MCF 10A (cell line): ENCODE results near the gene IMMP2L. TPM values are rescaled to one million over a fixed set of nuclear protein-coding genes. Genes with fewer than 3 reads are reported as not detected.
A peak's percentile ranks its signal among the peaks of the same experiment; 100 is the strongest.
"Not testable (repeated sequence)": the region's sequence is repeated elsewhere in the genome, so short reads cannot be mapped to it uniquely, and the experiment has no call there.

Experiments
- Bru-seq: library from RNA; stranded (reverse); fragments of 400-500 nt; gene quantifications from one replicate; lab custom pipeline; 2021; lab: Mats Ljungman, UMichigan
- BruChase-seq, 2 experiments: library from RNA; stranded (reverse); fragments of 400-500 nt; gene quantifications; one replicate each; lab custom pipeline; 2021; lab: Mats Ljungman, UMichigan
- BruUV-seq: library from RNA; stranded (reverse); fragments of 400-500 nt; replicated peaks from 2 replicates; lab custom pipeline; 2021; lab: Mats Ljungman, UMichigan
- CTCF ChIA-PET: fragments of 300-600 bp; sonication (Branson Sonifier 250); formaldehyde crosslinking; extraction: SDS; loops from one replicate; lab custom pipeline; 2021; ENCODE audit warnings: antibody characterized with exemption, inconsistent platforms; lab: Yijun Ruan, JAX
- POLR2A ChIA-PET: fragments of 300-600, 350-650 bp; sonication (Branson Sonifier 250); formaldehyde crosslinking; extraction: SDS; loops from one replicate; lab custom pipeline; 2020; ENCODE audit warnings: antibody characterized with exemption, inconsistent platforms; lab: Yijun Ruan, JAX
- DNase-seq: peaks from one replicate; pipeline ENCODE4 v3.0.0-alpha.2; 2018; ENCODE audit not compliant: unreplicated experiment
- H3K27ac Mint-ChIP-seq: one replicate; pipeline ENCODE4 v1.8.0; 2022; ENCODE audit warnings: mild to moderate bottlenecking, low read depth, mixed read lengths; ENCODE audit not compliant: unreplicated experiment
- H3K27me3 Mint-ChIP-seq: one replicate; pipeline ENCODE4 v1.8.0; 2022; ENCODE audit warnings: mixed read lengths; ENCODE audit not compliant: insufficient read depth, unreplicated experiment
- H3K36me3 Mint-ChIP-seq: one replicate; pipeline ENCODE4 v1.8.0; 2022; ENCODE audit warnings: mild to moderate bottlenecking, moderate library complexity, mixed read lengths; ENCODE audit not compliant: insufficient read depth, unreplicated experiment
- H3K4me1 Mint-ChIP-seq: one replicate; pipeline ENCODE4 v1.8.0; 2022; ENCODE audit warnings: mixed read lengths; ENCODE audit not compliant: insufficient read depth, unreplicated experiment
- H3K4me3 Mint-ChIP-seq: one replicate; pipeline ENCODE4 v1.8.0; 2022; ENCODE audit warnings: mild to moderate bottlenecking, moderate library complexity, mixed read lengths; ENCODE audit not compliant: unreplicated experiment
- H3K9me3 Mint-ChIP-seq: one replicate; pipeline ENCODE4 v1.8.0; 2022; ENCODE audit warnings: mixed read lengths; ENCODE audit not compliant: unreplicated experiment
- intact Hi-C: fragments of 100-400 bp; cut with micrococcal nuclease; formaldehyde crosslinking; loops from 2 replicates; pipeline ENCODE4 v1.14.1; 2022
- long read RNA-seq: library from polyadenylated mRNA; stranded (forward); transcript quantifications from one replicate; pipeline ENCODE4 v2.0.0, GENCODE V29; 2022
- total RNA-seq: library from RNA; stranded (reverse); gene quantifications from 2 replicates; pipeline ENCODE4 v1.2.3, GENCODE V29; 2022
- TF ChIP-seq, protein P1 (sequence below): fragments of 200-600 bp; IDR thresholded peaks from one replicate; pipeline ENCODE4 v1.8.0; 2022; ENCODE audit warnings: antibody characterized with exemption, mild to moderate bottlenecking; ENCODE audit not compliant: unreplicated experiment

Gene IMMP2L
- 23.7 and 28.1 TPM in 2 replicates for total RNA-seq
- Bru-seq, nascent RNA: percentile 71 among the genes with signal in this experiment
- BruChase-seq, experiment 1, labeled RNA remaining after a 6-hour chase: percentile 78 among the genes with signal in this experiment
- percentile 85 among the genes with signal in this experiment for BruChase-seq, experiment 2, labeled RNA remaining after a 2-hour chase
- long read RNA-seq, partial matches to known transcripts: 1 of 8 reads
- long read RNA-seq, other reads (novel, unspliced or antisense): 7 of 8 reads

- no peaks in the 10 kb centered on the region for H3K27me3 Mint-ChIP-seq
- CTCF ChIA-PET: interaction anchor here (0.6 to 1.1 kb wide), 2 partner anchors 21 to 766 kb away, joined by 3 read pairs; no protein-coding TSS in a partner anchor
- H3K4me3 Mint-ChIP-seq: peak within 1 kb of the TSS; percentile 85
- TF ChIP-seq, protein P1, sequence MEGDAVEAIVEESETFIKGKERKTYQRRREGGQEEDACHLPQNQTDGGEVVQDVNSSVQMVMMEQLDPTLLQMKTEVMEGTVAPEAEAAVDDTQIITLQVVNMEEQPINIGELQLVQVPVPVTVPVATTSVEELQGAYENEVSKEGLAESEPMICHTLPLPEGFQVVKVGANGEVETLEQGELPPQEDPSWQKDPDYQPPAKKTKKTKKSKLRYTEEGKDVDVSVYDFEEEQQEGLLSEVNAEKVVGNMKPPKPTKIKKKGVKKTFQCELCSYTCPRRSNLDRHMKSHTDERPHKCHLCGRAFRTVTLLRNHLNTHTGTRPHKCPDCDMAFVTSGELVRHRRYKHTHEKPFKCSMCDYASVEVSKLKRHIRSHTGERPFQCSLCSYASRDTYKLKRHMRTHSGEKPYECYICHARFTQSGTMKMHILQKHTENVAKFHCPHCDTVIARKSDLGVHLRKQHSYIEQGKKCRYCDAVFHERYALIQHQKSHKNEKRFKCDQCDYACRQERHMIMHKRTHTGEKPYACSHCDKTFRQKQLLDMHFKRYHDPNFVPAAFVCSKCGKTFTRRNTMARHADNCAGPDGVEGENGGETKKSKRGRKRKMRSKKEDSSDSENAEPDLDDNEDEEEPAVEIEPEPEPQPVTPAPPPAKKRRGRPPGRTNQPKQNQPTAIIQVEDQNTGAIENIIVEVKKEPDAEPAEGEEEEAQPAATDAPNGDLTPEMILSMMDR: no peak
- peak within 1 kb of the TSS; percentile 93 for H3K27ac Mint-ChIP-seq
- intact Hi-C loops: no loop called here
- no peaks in the 10 kb centered on the region for H3K9me3 Mint-ChIP-seq
- peak; percentile 87 for DNase-seq
- POLR2A ChIA-PET: interaction anchor here (0.5 to 2.8 kb wide), 10 partner anchors 18 to 1853 kb away, joined by 3 to 8 read pairs (median 4); no protein-coding TSS in a partner anchor
- BruUV-seq: no TSS peak
- H3K36me3 Mint-ChIP-seq: peaks cover 7% of the 10 kb centered on the region
- H3K4me1 Mint-ChIP-seq: peaks cover 12% of the 10 kb centered on the region
Observed at GRCh38 chr7:111561904-111562732, at the start of gene IMMP2L. TSS of gene IMMP2L (minus strand) at chr7:111562492.

GRCh38 chr7:111609483-111610254 lies 47.4 kb upstream of the IMMP2L start:
- H3K36me3 Mint-ChIP-seq, CTCF ChIA-PET, H3K9me3 Mint-ChIP-seq, POLR2A ChIA-PET, H3K4me1 Mint-ChIP-seq, H3K4me3 Mint-ChIP-seq, H3K27me3 Mint-ChIP-seq, BruUV-seq, DNase-seq, intact Hi-C loops, H3K27ac Mint-ChIP-seq: not testable (repeated sequence)

DNA sequence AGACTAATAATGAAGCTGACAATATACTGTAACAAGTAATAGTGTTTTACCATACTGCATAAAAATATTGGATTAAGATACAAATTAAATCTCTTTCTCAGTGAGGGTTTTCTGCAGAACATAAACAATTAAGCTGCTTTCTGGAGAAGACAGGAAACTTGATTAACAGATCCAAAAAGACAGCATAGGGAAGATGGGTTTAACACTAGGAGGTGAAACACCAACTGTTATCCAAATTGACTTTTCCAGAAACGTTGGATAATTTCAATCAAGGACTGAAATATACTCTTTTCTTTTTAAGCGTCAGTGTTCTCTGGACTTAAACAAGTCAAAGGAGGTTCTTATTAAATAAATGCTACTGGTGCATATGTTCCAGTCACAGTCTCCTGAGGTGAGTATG lies 45.3 kb upstream of the IMMP2L start:
- Mint-ChIP-seq H3K27me3 (no peaks in the 10 kb centered on the region), H3K27ac (no peak overlapping the region), H3K4me3 (no peak overlapping the region), H3K9me3 (no peaks in the 10 kb centered on the region), H3K36me3 (no peaks in the 10 kb centered on the region), H3K4me1 (no peaks in the 10 kb centered on the region)
- POLR2A ChIA-PET: interaction anchor here (0.6 kb wide), 1 partner anchor 94 kb away, joined by 3 read pairs; no protein-coding TSS in a partner anchor
- no TSS peak for BruUV-seq
- TF ChIP-seq, protein P1: no peak
- intact Hi-C loops: no loop called here
- CTCF ChIA-PET: no interaction called here
- no peak for DNase-seq

DNA sequence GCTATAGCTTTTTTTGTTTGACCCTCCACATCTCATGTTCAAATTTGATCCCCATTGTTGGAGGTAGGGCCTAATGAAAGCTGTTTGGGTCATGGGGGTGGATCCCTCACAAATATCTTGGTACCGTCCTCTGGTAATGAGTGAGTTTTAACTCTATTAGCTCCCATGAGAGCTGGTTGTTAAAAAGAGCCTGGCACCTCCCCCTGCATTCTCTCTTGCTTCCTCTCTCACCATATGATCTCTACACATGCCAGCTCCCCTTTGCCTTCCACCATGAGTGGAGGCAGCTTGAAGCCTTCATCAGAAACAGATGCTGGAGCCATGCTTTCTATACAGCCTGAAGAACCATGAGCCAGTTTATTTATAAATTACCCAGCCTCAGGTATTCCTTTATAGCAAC lies 43.0 kb upstream of the IMMP2L start:
- Mint-ChIP-seq H3K27me3 (no peaks in the 10 kb centered on the region), H3K27ac (no peak overlapping the region), H3K4me1 (no peaks in the 10 kb centered on the region), H3K36me3 (peaks cover 6% of the 10 kb centered on the region), H3K4me3 (no peak overlapping the region), H3K9me3 (peaks cover 8% of the 10 kb centered on the region)
- TF ChIP-seq, protein P1: no peak
- intact Hi-C loops: no loop called here
- CTCF ChIA-PET: interaction anchor here (0.6 to 1.0 kb wide), 2 partner anchors 8 to 945 kb away, joined by 3 to 4 read pairs; no protein-coding TSS in a partner anchor
- no peak for DNase-seq
- POLR2A ChIA-PET: no interaction called here
- no TSS peak for BruUV-seq
